Upper lobe of left lung (tissue), 4 donors: ENCODE results near the gene BRAT1.

ENCODE experiments used
- CTCF ChIP-seq, 6 experiments: fragments of 450-650 bp in 4 of 6; fragments of 200-600 bp in 2 of 6; sonication (generic) in 2 of 6; IDR thresholded peaks; one replicate each; pipeline ENCODE4 v1.5.1; 2016 to 2019; ENCODE audit warnings: antibody characterized with exemption in 6 of 6
- POLR2AphosphoS5 ChIP-seq, 2 donors: sonication (generic); formaldehyde crosslinking; IDR thresholded peaks; one replicate each; pipeline ENCODE4 v1.5.1; 2017; ENCODE audit warnings: antibody characterized with exemption in 2 of 2

GRCh38 chr7:2496375-2496774, 58.9 kb downstream of the BRAT1 start:
- TF ChIP-seq CTCF (IDR thresholded peaks at IDR 0.05) (no peak), POLR2AphosphoS5 (IDR thresholded peaks at IDR 0.05) (no peak)
